A549 (cell line): Measurements from ENCODE around the gene KLHL30. TPM values are rescaled to one million over a fixed set of nuclear protein-coding genes. Genes with fewer than 3 reads are reported as not detected.

Experiments
- ATAC-seq, 2 experiments: fragments of 200-7000 bp in 1 of 2; fragments of >200 bp in 1 of 2; cut with Nextera tagmentation in 1 of 2; cut with Tn5 transposase in 1 of 2; 3 replicates each; pipeline versions ENCODE4 v1.8.0 to v1.9.1; 2018 to 2020; ENCODE audit warnings: mild to moderate bottlenecking in 1 of 2, moderate library complexity in 1 of 2
- CTCF ChIA-PET: fragments of 300-600 bp; sonication (Branson Sonifier 250); formaldehyde crosslinking; extraction: SDS; loops from one replicate; lab custom pipeline; 2021; ENCODE audit warnings: antibody characterized with exemption, inconsistent platforms; lab: Yijun Ruan, JAX
- POLR2A ChIA-PET: fragments of 350-600 bp; formaldehyde crosslinking; extraction: SDS; loops from one replicate; lab custom pipeline; 2021; ENCODE audit warnings: antibody characterized with exemption, inconsistent platforms; lab: Yijun Ruan, JAX
- DNase-seq, 2 experiments: peaks; one replicate each; pipeline versions ENCODE4 v3.0.0 to v3.0.0-alpha.2; 2011 to 2016; ENCODE audit warnings: low read depth in 1 of 2, low spot score in 1 of 2
- FAIRE-seq: peaks from 2 replicates; lab custom pipeline; 2011; peaks lifted over from hg19 to GRCh38; lab: Jason Lieb, UNC
- H3K27ac ChIP-seq, 2 experiments: fragments of >200 bp; sonication (Bioruptor Twin); formaldehyde crosslinking; 3 replicates each; pipeline ENCODE4 v1.5.1; 2016 to 2017
- H3K4me1 ChIP-seq: fragments of >200 bp; sonication (Bioruptor Twin); formaldehyde crosslinking; 3 replicates; pipeline ENCODE4 v1.6.1; 2016
- H3K4me2 ChIP-seq: fragments of >200 bp; sonication (Bioruptor Twin); formaldehyde crosslinking; 3 replicates; pipeline ENCODE4 v1.6.1; 2016
- H3K4me3 ChIP-seq: fragments of >200 bp; sonication (Bioruptor Twin); formaldehyde crosslinking; 3 replicates; pipeline ENCODE4 v1.5.1; 2016
- H3K9me3 ChIP-seq: fragments of >200 bp; sonication (Bioruptor Twin); formaldehyde crosslinking; 3 replicates; pipeline ENCODE4 v1.6.1; 2016
- CBX2 ChIP-seq: fragments of 200-600 bp; sonication (generic); IDR thresholded peaks from 2 replicates; pipeline ENCODE4 v1.6.1; 2016; ENCODE audit warnings: low read depth, mild to moderate bottlenecking, borderline replicate concordance
- CHD2 ChIP-seq: fragments of 150-350 bp; IDR thresholded peaks from 2 replicates; pipeline ENCODE4 v1.6.1; 2014; ENCODE audit warnings: low read length; ENCODE audit not compliant: partially characterized antibody
- EHF ChIP-seq: fragments of 250-450 bp; sonication (Bioruptor Pico); IDR thresholded peaks from 2 replicates; pipeline ENCODE4 v1.5.0; 2020; ENCODE audit warnings: mild to moderate bottlenecking
- EHMT2 ChIP-seq: fragments of 200-600 bp; sonication (generic); IDR thresholded peaks from 2 replicates; pipeline ENCODE4 v1.6.1; 2016; ENCODE audit warnings: antibody characterized with exemption, low read depth, mild to moderate bottlenecking, moderate library complexity
- GATA3 ChIP-seq: IDR thresholded peaks from 2 replicates; pipeline ENCODE4 v1.6.1; 2012; ENCODE audit warnings: borderline replicate concordance
- HEYL ChIP-seq: fragments of 250-450 bp; sonication (Bioruptor Pico); IDR thresholded peaks from 2 replicates; pipeline ENCODE4 v1.8.0; 2021; ENCODE audit warnings: mild to moderate bottlenecking, moderate library complexity
- JUN ChIP-seq, 2 experiments: fragments of >200 bp; sonication (Bioruptor Twin); formaldehyde crosslinking; IDR thresholded peaks; 2 replicates in 1 of 2; 3 replicates in 1 of 2; pipeline ENCODE4 v1.6.1; 2016 to 2017
- JUNB ChIP-seq: fragments of >200 bp; sonication (Bioruptor Twin); formaldehyde crosslinking; IDR thresholded peaks from 2 replicates; pipeline ENCODE4 v1.6.1; 2016
- MAZ ChIP-seq: fragments of 150-350 bp; IDR thresholded peaks from 2 replicates; pipeline ENCODE4 v1.6.1; 2014; ENCODE audit warnings: antibody characterized with exemption, low read depth, low read length, borderline replicate concordance
- NPAS2 ChIP-seq: fragments of 250-450 bp; sonication (Bioruptor Pico); IDR thresholded peaks from 2 replicates; pipeline ENCODE4 v1.8.0; 2022; ENCODE audit warnings: mild to moderate bottlenecking, moderate library complexity, borderline replicate concordance
- NR3C1 ChIP-seq: fragments of >200 bp; sonication (Bioruptor Twin); formaldehyde crosslinking; IDR thresholded peaks from 3 replicates; pipeline ENCODE4 v1.6.1; 2017
- RCOR1 ChIP-seq: fragments of 150-350 bp; IDR thresholded peaks from 2 replicates; pipeline ENCODE4 v1.6.1; 2014; ENCODE audit warnings: antibody characterized with exemption, low read length, low read depth
- RFX5 ChIP-seq: fragments of 450-650 bp; IDR thresholded peaks from 2 replicates; pipeline ENCODE4 v1.7.1; 2014; ENCODE audit warnings: antibody characterized with exemption, mild to moderate bottlenecking, moderate library complexity
- RNF2 ChIP-seq: fragments of 200-600 bp; sonication (generic); IDR thresholded peaks from 2 replicates; pipeline ENCODE4 v1.6.1; 2016; ENCODE audit warnings: low read depth, mild to moderate bottlenecking, antibody characterized with exemption, moderate library complexity, borderline replicate concordance
- TP53 ChIP-seq: fragments of 250-450 bp; sonication (Bioruptor Pico); IDR thresholded peaks from 2 replicates; pipeline ENCODE4 v1.5.0; 2021; ENCODE audit warnings: mild to moderate bottlenecking, moderate library complexity
- ZC3H11A ChIP-seq: fragments of 450-650 bp; IDR thresholded peaks from 2 replicates; pipeline ENCODE4 v1.6.1; 2014; ENCODE audit warnings: antibody characterized with exemption, mild to moderate bottlenecking
- ZFP36 ChIP-seq: fragments of 450-650 bp; IDR thresholded peaks from 2 replicates; pipeline ENCODE4 v1.6.1; 2014; ENCODE audit warnings: borderline replicate concordance; ENCODE audit not compliant: partially characterized antibody
- polyA plus RNA-seq, 4 experiments: library from polyadenylated mRNA; depleted of rRNA in 3 of 4; stranded (reverse); fragments of >200 nt; fragmentation: RNase III in 1 of 4; extraction: RNeasy Plus Mini Kit Qiagen cat#74134 plus additional on column Dnase treatment in 1 of 4; gene quantifications; 2 replicates in 3 of 4; 3 replicates in 1 of 4; pipeline ENCODE4 v1.2.3, GENCODE V29; 2011 to 2017
- TF ChIP-seq, protein P1 (sequence below): fragments of >200 bp; sonication (Bioruptor Twin); formaldehyde crosslinking; IDR thresholded peaks from 3 replicates; pipeline ENCODE4 v1.6.1; 2016
- TF ChIP-seq, protein P2 (sequence below): fragments of 250-450 bp; sonication (Bioruptor Pico); IDR thresholded peaks from 2 replicates; pipeline ENCODE4 v1.5.0; 2020; ENCODE audit warnings: low read depth, mild to moderate bottlenecking, moderate library complexity
- TF ChIP-seq, protein P3 (sequence below): IDR thresholded peaks from 2 replicates; pipeline ENCODE4 v1.6.1; 2012
- TF ChIP-seq, protein P4 (sequence below): fragments of 250-450 bp; sonication (Bioruptor Pico); IDR thresholded peaks from 2 replicates; pipeline ENCODE4 v1.5.0; 2021; ENCODE audit warnings: mild to moderate bottlenecking, moderate library complexity, borderline replicate concordance
- TF ChIP-seq, protein P5 (sequence below): fragments of 450-650 bp; IDR thresholded peaks from 2 replicates; pipeline ENCODE4 v1.6.1; 2014; ENCODE audit warnings: antibody characterized with exemption
- TF ChIP-seq, protein P6 (sequence below): IDR thresholded peaks from 2 replicates; pipeline ENCODE4 v1.6.1; 2012

KLHL30 gene
- polyA plus RNA-seq, 2 of the 4 experiments (the other 2 are of a cell fraction), result 0.04 TPM

DNA sequence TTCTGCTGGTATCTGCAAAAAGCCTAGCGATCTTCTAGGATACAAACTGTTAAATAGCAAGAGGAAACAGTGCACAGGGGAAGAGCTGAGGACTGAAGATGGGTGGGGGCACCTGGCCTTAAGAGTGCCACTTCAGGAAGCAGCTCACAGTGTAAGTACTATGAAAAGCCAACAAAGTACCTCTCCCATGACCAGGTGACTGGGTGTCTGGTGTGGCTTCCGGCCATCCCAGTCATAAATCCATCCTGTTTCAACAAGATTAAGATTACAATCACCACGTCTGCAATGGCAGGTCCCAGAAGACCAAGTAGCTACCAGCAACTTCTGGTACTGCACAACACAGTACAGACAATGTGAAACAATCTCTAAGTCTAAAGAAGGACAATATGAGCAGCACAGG, 36.2 kb downstream of the KLHL30 start (continued):
- TF ChIP-seq, protein P1, sequence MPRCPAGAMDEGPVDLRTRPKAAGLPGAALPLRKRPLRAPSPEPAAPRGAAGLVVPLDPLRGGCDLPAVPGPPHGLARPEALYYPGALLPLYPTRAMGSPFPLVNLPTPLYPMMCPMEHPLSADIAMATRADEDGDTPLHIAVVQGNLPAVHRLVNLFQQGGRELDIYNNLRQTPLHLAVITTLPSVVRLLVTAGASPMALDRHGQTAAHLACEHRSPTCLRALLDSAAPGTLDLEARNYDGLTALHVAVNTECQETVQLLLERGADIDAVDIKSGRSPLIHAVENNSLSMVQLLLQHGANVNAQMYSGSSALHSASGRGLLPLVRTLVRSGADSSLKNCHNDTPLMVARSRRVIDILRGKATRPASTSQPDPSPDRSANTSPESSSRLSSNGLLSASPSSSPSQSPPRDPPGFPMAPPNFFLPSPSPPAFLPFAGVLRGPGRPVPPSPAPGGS, result no peak
- TF ChIP-seq NR3C1 (no peak), CBX2 (no peak), MAZ (no peak), ZFP36 (no peak), NPAS2 (CRISPR knock-in tag) (no peak)
- TF ChIP-seq, protein P2, sequence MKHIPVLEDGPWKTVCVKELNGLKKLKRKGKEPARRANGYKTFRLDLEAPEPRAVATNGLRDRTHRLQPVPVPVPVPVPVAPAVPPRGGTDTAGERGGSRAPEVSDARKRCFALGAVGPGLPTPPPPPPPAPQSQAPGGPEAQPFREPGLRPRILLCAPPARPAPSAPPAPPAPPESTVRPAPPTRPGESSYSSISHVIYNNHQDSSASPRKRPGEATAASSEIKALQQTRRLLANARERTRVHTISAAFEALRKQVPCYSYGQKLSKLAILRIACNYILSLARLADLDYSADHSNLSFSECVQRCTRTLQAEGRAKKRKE (CRISPR knock-in tag), result no peak

DNA sequence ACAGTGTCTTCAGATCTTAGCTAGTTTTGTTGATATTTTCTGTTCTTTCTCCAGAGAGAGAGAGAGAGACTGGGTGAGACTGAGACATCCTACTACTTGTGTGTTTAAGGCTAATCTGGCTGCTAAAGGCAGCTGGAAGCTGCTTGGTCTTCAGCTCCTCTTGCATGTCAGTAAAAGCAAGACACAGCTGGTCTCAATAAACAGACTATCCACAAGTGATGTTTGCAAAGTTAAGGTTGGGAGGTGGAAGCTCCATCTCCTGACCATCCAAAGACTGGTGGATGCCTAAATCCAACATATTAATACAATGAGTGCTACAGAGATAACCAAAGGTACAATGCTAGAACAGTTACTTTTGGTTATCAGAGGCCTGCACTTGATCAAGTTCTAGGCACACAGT, 38.1 kb downstream of the KLHL30 start:
- DNase-seq (no peak), FAIRE-seq (no peak), ATAC-seq (no peak)
- Histone ChIP-seq H3K4me2 (no peak overlapping the region), H3K9me3 (no peaks in the 10 kb centered on the region), H3K27ac (no peak overlapping the region), H3K4me1 (no peaks in the 10 kb centered on the region; the same call in 2 of the 3 replicates), H3K4me3 (no peak overlapping the region)
- ChIA-PET POLR2A (no interaction called here), CTCF (interaction anchor here (1.3 kb wide), 2 partner anchors 17 to 26 kb away, joined by 4 read pairs; no protein-coding TSS in a partner anchor)
- TF ChIP-seq TP53 (CRISPR knock-in tag), result no peak
- TF ChIP-seq JUN (IDR thresholded peaks at IDR 0.05), result no peak
- TF ChIP-seq MAZ, result no peak
- no peak for TF ChIP-seq EHMT2
- no peak for TF ChIP-seq RFX5
- TF ChIP-seq, protein P3, sequence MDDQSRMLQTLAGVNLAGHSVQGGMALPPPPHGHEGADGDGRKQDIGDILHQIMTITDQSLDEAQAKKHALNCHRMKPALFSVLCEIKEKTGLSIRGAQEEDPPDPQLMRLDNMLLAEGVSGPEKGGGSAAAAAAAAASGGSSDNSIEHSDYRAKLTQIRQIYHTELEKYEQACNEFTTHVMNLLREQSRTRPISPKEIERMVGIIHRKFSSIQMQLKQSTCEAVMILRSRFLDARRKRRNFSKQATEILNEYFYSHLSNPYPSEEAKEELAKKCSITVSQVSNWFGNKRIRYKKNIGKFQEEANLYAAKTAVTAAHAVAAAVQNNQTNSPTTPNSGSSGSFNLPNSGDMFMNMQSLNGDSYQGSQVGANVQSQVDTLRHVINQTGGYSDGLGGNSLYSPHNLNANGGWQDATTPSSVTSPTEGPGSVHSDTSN, result no peak
- no peak for TF ChIP-seq RCOR1
- TF ChIP-seq, protein P4, sequence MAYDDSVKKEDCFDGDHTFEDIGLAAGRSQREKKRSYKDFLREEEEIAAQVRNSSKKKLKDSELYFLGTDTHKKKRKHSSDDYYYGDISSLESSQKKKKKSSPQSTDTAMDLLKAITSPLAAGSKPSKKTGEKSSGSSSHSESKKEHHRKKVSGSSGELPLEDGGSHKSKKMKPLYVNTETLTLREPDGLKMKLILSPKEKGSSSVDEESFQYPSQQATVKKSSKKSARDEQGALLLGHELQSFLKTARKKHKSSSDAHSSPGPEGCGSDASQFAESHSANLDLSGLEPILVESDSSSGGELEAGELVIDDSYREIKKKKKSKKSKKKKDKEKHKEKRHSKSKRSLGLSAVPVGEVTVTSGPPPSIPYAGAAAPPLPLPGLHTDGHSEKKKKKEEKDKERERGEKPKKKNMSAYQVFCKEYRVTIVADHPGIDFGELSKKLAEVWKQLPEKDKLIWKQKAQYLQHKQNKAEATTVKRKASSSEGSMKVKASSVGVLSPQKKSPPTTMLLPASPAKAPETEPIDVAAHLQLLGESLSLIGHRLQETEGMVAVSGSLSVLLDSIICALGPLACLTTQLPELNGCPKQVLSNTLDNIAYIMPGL (CRISPR knock-in tag), result no peak
- TF ChIP-seq, protein P5, sequence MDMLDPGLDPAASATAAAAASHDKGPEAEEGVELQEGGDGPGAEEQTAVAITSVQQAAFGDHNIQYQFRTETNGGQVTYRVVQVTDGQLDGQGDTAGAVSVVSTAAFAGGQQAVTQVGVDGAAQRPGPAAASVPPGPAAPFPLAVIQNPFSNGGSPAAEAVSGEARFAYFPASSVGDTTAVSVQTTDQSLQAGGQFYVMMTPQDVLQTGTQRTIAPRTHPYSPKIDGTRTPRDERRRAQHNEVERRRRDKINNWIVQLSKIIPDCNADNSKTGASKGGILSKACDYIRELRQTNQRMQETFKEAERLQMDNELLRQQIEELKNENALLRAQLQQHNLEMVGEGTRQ, result no peak
- no peak for TF ChIP-seq ZC3H11A
- TF ChIP-seq NPAS2 (CRISPR knock-in tag), result no peak
- TF ChIP-seq GATA3, result no peak
- no peak for TF ChIP-seq JUNB
- no peak for TF ChIP-seq EHF (CRISPR knock-in tag)
- no peak for TF ChIP-seq HEYL (CRISPR knock-in tag)
- TF ChIP-seq CHD2, result no peak
- no peak for TF ChIP-seq RNF2
- no peak for TF ChIP-seq CBX2
- TF ChIP-seq, protein P6, sequence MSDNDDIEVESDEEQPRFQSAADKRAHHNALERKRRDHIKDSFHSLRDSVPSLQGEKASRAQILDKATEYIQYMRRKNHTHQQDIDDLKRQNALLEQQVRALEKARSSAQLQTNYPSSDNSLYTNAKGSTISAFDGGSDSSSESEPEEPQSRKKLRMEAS, result no peak
